HS-27A (cell line): ENCODE data around the gene ARHGAP8.

Experiments used
- DNase-seq: peaks from one replicate; pipeline ENCODE4 v3.0.0-alpha.2; 2012; ENCODE audit warnings: low read depth, missing footprints

The ARHGAP8 gene

DNA sequence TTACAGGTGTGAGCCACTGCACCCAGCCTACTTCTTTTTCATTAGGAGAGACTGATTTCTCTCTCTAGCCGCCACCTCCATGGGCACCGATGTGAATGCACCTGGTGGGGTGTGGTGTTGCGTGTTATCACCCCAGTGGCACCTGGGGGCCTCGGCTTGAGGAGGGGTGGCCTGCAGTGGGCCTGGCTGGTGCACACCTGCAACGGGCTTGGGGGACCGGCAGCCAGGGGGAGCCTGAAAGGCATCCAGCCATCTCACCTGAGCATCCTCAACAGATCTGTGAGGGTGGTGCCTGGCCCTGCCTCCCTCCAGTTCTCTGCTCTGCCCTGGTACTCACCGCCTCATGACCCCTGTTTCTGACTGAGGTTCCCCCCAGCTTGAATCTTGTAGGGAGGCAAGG, 108.9 kb downstream of the ARHGAP8 start:
- no peak for DNase-seq

GRCh38 chr22:44862281-44862680, 109.9 kb downstream of the ARHGAP8 start:
- no peak for DNase-seq

GRCh38 chr22:44862981-44863860, 110.8 kb downstream of the ARHGAP8 start:
- no peak for DNase-seq

GRCh38 chr22:44865193-44866057, 113.0 kb downstream of the ARHGAP8 start:
- DNase-seq: no peak

DNA sequence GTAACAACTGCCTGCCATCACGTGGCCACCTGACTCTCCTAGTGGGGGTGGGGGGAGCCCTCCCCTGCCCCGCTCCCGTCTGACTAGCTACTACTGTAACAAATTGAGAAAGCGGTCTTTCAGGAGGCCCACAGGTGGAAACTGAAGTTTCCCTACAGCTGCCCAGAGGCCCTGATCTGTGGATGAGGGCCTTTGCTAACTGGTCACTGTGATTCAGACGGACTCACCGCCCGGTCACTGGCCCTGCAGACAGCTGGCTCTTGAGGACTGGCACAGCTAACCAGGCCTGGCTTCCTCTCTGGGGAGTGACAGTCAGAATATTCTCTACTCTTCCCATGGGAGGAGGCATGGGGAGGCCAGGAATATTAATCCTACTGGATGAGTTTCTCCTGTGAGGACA, 116.8 kb downstream of the ARHGAP8 start:
- DNase-seq: no peak

DNA sequence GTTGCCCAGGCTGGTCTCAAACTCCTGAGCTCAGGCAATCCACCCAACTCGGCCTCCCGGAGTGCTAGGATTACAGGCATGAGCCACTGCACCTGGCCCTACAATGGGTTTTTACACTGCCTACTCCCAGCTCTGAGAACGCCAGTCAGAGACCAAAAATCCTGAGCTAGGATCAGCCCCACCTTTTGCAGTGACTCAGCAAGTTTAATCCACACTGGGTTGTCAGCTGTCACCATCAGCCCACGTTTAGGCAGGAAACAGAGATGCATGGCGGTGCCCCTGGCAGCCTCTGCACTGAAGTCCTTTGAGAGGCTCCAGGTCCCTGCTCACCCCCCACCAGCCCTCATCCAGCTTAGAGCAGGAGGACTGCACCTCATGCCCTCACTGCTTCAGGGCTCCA, 117.6 kb downstream of the ARHGAP8 start:
- no peak for DNase-seq

- DNase-seq: no peak
These were observed 119.4 kb downstream of the ARHGAP8 start for GRCh38 chr22:44871782-44872181.

GRCh38 chr22:44876921-44877320, 124.5 kb downstream of the ARHGAP8 start:
- DNase-seq: no peak

DNA sequence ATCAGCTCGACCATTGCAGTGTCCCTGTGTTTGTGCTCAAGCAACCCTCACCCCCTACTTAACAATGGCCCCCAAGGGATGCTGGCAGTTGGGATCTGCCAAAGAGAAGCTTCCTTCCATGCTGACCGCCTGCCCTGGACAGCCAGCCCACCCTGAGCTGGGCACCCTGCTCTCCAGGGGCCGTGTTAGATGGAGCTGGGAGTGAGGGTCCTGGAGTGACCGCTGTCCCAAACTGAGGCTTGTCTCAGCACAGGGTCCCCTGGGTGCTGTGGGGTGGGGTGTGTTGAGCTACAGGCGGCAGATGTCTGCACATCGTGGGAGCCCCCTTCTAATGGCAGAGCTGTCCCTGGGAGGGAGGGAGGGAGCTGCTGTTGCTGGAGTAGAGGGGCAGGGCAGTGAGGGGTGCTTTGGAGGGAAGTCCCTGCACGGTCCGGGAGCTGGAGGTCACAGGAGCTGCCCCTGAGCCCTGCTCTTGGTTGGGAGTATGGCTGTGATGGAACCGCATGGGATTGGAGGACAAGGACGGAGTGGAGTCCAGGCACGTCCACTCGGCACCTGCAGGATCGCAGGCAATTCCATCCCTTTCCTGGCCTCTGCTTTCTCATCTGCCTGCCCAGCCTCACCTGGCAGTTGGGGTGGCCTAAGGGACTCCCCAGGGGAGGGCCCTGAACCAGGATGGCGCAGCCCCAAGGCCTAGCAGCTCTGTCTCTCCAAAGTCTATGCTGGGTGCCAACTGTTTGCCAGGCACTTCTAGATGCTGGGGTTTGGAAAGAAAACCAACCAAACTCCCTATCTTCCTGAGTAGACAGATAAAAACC, 126.3 kb downstream of the ARHGAP8 start:
- DNase-seq: no peak

GRCh38 chr22:44879301-44879680, 126.9 kb downstream of the ARHGAP8 start:
- no peak for DNase-seq

DNA sequence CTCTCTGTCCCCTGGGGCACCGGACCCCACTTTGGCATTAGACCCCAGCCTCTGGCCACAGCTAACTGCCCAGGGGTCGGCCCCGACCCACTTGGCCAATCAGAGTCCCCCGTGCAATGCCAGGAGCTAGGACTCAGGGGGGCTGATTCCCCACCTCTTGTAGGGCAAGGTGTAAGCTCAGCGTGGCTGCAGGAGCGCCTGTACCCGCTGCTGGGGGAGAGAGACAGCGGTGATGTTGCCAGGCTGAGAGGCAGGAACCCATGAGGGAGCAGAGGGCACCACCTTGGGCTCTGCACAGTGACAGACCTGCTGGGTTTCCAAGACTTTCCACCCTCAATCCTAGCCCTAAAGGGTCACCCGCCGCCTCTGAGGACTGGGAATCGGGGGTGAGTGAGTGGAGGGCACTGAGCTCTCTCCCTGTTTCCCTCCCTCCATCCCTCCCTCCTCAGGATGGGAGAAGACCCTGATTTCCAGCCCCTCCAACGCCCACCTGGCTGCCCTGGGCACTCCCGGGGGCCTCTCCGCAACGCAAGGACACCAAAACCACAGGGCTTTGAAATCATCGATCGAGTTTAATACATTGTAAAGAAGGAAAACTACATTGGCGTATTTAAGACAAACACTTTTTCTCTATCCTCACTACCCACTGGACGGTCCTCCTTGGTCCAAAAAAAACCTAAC, 128.4 kb downstream of the ARHGAP8 start:
- no peak for DNase-seq

- no peak for DNase-seq
These were observed 129.2 kb downstream of the ARHGAP8 start for GRCh38 chr22:44881624-44882023.

- DNase-seq: no peak
These were observed 130.0 kb downstream of the ARHGAP8 start for GRCh38 chr22:44882226-44882905.

DNA sequence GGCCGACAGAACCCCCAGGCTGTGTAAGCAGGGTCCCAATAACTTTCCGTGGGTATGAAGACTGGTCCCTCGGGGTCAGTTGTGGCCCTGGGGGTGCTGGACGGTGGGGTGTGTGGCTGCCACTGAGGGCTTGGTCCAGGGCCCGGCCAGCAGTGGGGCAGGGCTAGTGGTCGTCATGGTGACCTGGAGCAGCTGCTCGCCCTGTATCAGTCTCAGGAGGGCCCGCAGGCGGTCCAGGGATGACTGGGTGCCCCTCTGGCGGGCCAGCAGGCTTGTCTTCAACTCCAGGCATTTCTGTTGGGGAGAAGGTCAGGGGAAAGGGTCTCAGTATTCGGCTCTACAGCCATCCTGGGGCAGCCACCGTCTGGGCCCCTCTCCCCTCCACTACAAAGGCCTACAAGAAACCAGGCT, 130.6 kb downstream of the ARHGAP8 start:
- no peak for DNase-seq

DNA sequence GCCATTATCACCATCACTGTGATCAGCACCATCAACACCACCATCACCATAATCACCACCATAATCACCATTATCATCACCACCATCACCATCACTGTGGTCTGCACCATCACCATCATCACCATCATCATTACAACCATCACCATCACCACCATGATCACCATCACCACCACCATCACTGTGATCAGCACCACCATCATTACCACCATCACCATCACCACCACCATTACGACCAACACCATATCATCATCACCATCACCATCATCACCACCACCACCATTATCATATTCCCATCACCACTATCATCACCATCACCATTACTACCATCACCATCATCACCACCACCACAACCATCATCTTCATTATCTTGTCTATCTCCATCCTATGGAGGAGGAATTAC, 132.2 kb downstream of the ARHGAP8 start:
- no peak for DNase-seq

GRCh38 chr22:44884968-44885805, 132.8 kb downstream of the ARHGAP8 start:
- DNase-seq: no peak

- no peak for DNase-seq
These were observed 133.5 kb downstream of the ARHGAP8 start for GRCh38 chr22:44885806-44886360.

- DNase-seq: no peak
These were observed 135.6 kb downstream of the ARHGAP8 start for GRCh38 chr22:44887941-44888366.

GRCh38 chr22:44888491-44889254, 136.3 kb downstream of the ARHGAP8 start:
- no peak for DNase-seq
